Sigmoid colon (tissue), 7 donors: ENCODE measurements around the gene BNIPL. TPM values are rescaled to one million over a fixed set of nuclear protein-coding genes. Genes with fewer than 3 reads are reported as not detected.

Source experiments
- DNase-seq: peaks from one replicate; pipeline ENCODE4 v3.0.0-alpha.2; 2019
- H3K27ac ChIP-seq, 4 donors: fragments of 200-600 bp; sonication (generic); one replicate each; pipeline ENCODE4 v1.5.1; 2016 to 2019; ENCODE audit warnings: mild to moderate bottlenecking in 1 of 4
- H3K27me3 ChIP-seq, 3 donors: fragments of 200-600 bp; sonication (generic); one replicate each; pipeline ENCODE4 v1.5.1; 2019; ENCODE audit warnings: mild to moderate bottlenecking in 1 of 3
- H3K36me3 ChIP-seq, 4 donors: fragments of 200-600 bp; sonication (generic); one replicate each; pipeline ENCODE4 v1.5.1; 2016 to 2019
- H3K4me1 ChIP-seq, 4 donors: fragments of 200-600 bp; sonication (generic); one replicate each; pipeline ENCODE4 v1.5.1; 2017 to 2019
- H3K4me3 ChIP-seq, 4 donors: fragments of 200-600 bp; sonication (generic); one replicate each; pipeline ENCODE4 v1.5.1; 2017 to 2019; ENCODE audit warnings: mild to moderate bottlenecking in 2 of 4, moderate library complexity in 1 of 4
- H3K9me3 ChIP-seq, 4 donors: fragments of 200-600 bp in 3 of 4; sonication (generic) in 3 of 4; one replicate each; pipeline versions ENCODE4 v1.5.1 to v1.6.1; 2013 to 2019
- EP300 ChIP-seq, 4 donors: sonication (generic); formaldehyde crosslinking; IDR thresholded peaks; one replicate each; pipeline ENCODE4 v1.6.1; 2017; ENCODE audit warnings: antibody characterized with exemption in 4 of 4
- POLR2A ChIP-seq, 2 donors: fragments of 450-650 bp; IDR thresholded peaks; one replicate each; pipeline ENCODE4 v1.6.1; 2016; ENCODE audit warnings: antibody characterized with exemption in 2 of 2, mild to moderate bottlenecking in 2 of 2, moderate library complexity in 2 of 2
- POLR2AphosphoS5 ChIP-seq, 4 donors: sonication (generic); formaldehyde crosslinking; IDR thresholded peaks; one replicate each; pipeline ENCODE4 v1.6.1; 2017; ENCODE audit warnings: antibody characterized with exemption in 4 of 4
- WGBS, 2 donors: extraction: QIAGEN DNeasy Blood & Tissue Kit; methylation state at CpG; one replicate each; pipeline ENCODE4 v1.1.7; 2013; 5-methylcytosine and 5-hydroxymethylcytosine counted together
- intact Hi-C: fragments of 100-400 bp; cut with DNase I; formaldehyde crosslinking; loops from one replicate; pipeline ENCODE4 v1.15.1; 2023
- polyA plus RNA-seq, 3 donors: library from polyadenylated mRNA; stranded (reverse); fragments of 200-250 nt; gene quantifications; one replicate each; pipeline ENCODE4 v1.2.3, GENCODE V29; 2013
- total RNA-seq, 4 donors: library from RNA; depleted of rRNA; stranded (reverse); fragments of >200 nt; gene quantifications; one replicate each; pipeline ENCODE4 v1.1.0, GENCODE V29; 2016
- TF ChIP-seq, protein P1 (sequence below), 4 experiments: fragments of 450-650 bp in 3 of 4; fragments of 200-600 bp in 1 of 4; IDR thresholded peaks; one replicate each; pipeline ENCODE4 v1.5.1; 2016 to 2019; ENCODE audit warnings: antibody characterized with exemption in 4 of 4, mild to moderate bottlenecking in 3 of 4, moderate library complexity in 2 of 4
- donor health status: healthy with polysubstance abuse.
- donor health status: Bipolar disorder and iron deficiency.
- donor health status: healthy.

The BNIPL gene
- total and polyA plus RNA-seq, 7 donors = 0.28 to 0.47 (median 0.36) TPM; not detected in 4

- WGBS, 2 donors = 94 to 96% methylated on average over 8 of the region's 8 CpGs
- Histone ChIP-seq H3K27me3 (no peaks in the 10 kb centered on the region), H3K27ac (peak overlapping the region; percentile 85 to 93 (median 88)), H3K4me3 (no peak overlapping the region), H3K9me3 (no peaks in the 10 kb centered on the region), H3K36me3 (no peaks in the 10 kb centered on the region), H3K4me1 (peaks cover 0 to 67% (median 54%) of the 10 kb centered on the region in 4 donors)
- DNase-seq = no peak
- intact Hi-C loops = no loop called here
- no peak for TF ChIP-seq EP300 (IDR thresholded peaks at IDR 0.05)
- TF ChIP-seq POLR2A (IDR thresholded peaks at IDR 0.05) = no peak
These were observed 26.6 kb upstream of the BNIPL start for GRCh38 chr1:151009674-151010345.

DNA sequence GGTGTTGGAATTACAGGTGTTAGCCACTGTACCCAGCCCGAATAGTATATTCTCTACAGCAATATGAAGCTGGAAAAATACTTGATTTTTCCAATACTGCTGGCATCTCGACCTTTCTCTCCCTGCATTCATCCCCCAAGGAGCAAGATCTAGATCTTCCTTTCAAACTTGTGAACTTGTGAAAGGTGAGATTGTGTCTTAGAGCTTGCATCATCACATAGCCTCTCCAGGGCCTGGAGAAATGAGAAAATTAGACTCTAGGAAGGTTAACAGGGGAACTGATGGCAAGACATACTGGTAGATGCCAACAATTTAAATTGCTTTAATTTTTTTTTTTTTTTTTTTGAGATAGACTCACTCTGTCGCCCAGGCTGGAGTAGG is 26.1 kb upstream of the BNIPL start:
- intact Hi-C loops = no loop called here
- no peak for DNase-seq
- no peaks in the 10 kb centered on the region for H3K9me3 ChIP-seq
- 90 to 95% methylated on average over 3 of the region's 3 CpGs for WGBS, 2 donors
- TF ChIP-seq EP300 (IDR thresholded peaks at IDR 0.05) = no peak
- TF ChIP-seq, protein P1, sequence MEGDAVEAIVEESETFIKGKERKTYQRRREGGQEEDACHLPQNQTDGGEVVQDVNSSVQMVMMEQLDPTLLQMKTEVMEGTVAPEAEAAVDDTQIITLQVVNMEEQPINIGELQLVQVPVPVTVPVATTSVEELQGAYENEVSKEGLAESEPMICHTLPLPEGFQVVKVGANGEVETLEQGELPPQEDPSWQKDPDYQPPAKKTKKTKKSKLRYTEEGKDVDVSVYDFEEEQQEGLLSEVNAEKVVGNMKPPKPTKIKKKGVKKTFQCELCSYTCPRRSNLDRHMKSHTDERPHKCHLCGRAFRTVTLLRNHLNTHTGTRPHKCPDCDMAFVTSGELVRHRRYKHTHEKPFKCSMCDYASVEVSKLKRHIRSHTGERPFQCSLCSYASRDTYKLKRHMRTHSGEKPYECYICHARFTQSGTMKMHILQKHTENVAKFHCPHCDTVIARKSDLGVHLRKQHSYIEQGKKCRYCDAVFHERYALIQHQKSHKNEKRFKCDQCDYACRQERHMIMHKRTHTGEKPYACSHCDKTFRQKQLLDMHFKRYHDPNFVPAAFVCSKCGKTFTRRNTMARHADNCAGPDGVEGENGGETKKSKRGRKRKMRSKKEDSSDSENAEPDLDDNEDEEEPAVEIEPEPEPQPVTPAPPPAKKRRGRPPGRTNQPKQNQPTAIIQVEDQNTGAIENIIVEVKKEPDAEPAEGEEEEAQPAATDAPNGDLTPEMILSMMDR (IDR thresholded peaks at IDR 0.05) = no peak
- no peak overlapping the region for H3K4me3 ChIP-seq
- no peaks in the 10 kb centered on the region for H3K27me3 ChIP-seq
- peaks cover 0 to 62% (median 49%) of the 10 kb centered on the region in 4 donors for H3K4me1 ChIP-seq
- no peaks in the 10 kb centered on the region for H3K36me3 ChIP-seq
- H3K27ac ChIP-seq = no peak overlapping the region

- DNase-seq = no peak
- Histone ChIP-seq H3K4me1 (peaks cover 0 to 54% (median 47%) of the 10 kb centered on the region in 4 donors), H3K36me3 (no peaks in the 10 kb centered on the region), H3K4me3 (no peak overlapping the region), H3K9me3 (no peaks in the 10 kb centered on the region), H3K27me3 (no peaks in the 10 kb centered on the region), H3K27ac (peak overlapping the region in 2 of 4 donors; percentile 20 to 73)
- WGBS, 2 donors = 62 to 63% methylated on average over 4 of the region's 4 CpGs
- TF ChIP-seq POLR2A (IDR thresholded peaks at IDR 0.05) = no peak
- TF ChIP-seq, protein P1 (IDR thresholded peaks at IDR 0.05) = no peak
- no peak for TF ChIP-seq POLR2AphosphoS5 (IDR thresholded peaks at IDR 0.05)
- no peak for TF ChIP-seq EP300 (IDR thresholded peaks at IDR 0.05)
- intact Hi-C loops = no loop called here
These were observed 25.1 kb upstream of the BNIPL start for GRCh38 chr1:151011154-151011850.

GRCh38 chr1:151012684-151013471 is 23.5 kb upstream of the BNIPL start:
- Histone ChIP-seq H3K27ac (peak overlapping the region in 3 of 4 donors; percentile 50 to 73 (median 64)), H3K4me1 (peaks cover 0 to 41% (median 35%) of the 10 kb centered on the region in 4 donors), H3K36me3 (peaks cover 0 to 7% (median 0%) of the 10 kb centered on the region in 4 donors), H3K9me3 (no peaks in the 10 kb centered on the region), H3K27me3 (no peaks in the 10 kb centered on the region), H3K4me3 (no peak overlapping the region)
- intact Hi-C loops = no loop called here
- 44 to 80% methylated on average over 14 of the region's 14 CpGs for WGBS, 2 donors
- DNase-seq = no peak
- TF ChIP-seq POLR2AphosphoS5 (IDR thresholded peaks at IDR 0.05) = no peak
- no peak for TF ChIP-seq POLR2A (IDR thresholded peaks at IDR 0.05)
- TF ChIP-seq, protein P1 (IDR thresholded peaks at IDR 0.05) = no peak
- TF ChIP-seq EP300 (IDR thresholded peaks at IDR 0.05) = no peak

DNA sequence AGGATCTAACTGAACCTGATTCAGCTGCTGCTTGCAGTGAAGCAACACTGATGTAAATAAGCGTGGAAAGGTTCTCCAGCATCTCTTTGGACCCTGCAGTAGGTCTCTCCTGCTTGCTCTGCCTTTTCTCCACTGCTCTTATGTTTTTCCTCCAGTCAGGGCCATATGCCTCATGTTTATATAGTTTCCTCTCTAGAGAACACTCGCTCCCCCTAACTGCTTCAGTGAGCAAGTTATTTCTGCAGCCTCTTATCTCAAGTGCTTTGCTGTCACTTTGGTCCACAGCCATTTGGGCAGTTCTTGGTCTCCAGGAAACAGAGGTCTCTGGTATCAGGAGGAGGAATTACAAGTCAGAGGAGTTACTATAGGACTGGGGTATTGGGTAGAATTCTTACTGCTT is 22.9 kb upstream of the BNIPL start:
- Histone ChIP-seq H3K27me3 (no peaks in the 10 kb centered on the region), H3K36me3 (peaks cover 0 to 13% (median 0%) of the 10 kb centered on the region in 4 donors), H3K27ac (peak overlapping the region in 3 of 4 donors; percentile 50 to 73 (median 64)), H3K4me3 (no peak overlapping the region), H3K4me1 (peaks cover 0 to 39% (median 33%) of the 10 kb centered on the region in 4 donors), H3K9me3 (no peaks in the 10 kb centered on the region)
- DNase-seq = no peak
- TF ChIP-seq POLR2AphosphoS5 (IDR thresholded peaks at IDR 0.05) (peak in 1 of 4 donors; percentile 29), EP300 (IDR thresholded peaks at IDR 0.05) (no peak), POLR2A (IDR thresholded peaks at IDR 0.05) (no peak)
- TF ChIP-seq, protein P1 (IDR thresholded peaks at IDR 0.05) = no peak
- intact Hi-C loops = no loop called here
- WGBS, 2 donors = 31 to 55% methylated on average over 2 of the region's 2 CpGs
